AG04449 (cell line): Measurements from ENCODE around the gene CADM3.

Source experiments
- CTCF ChIA-PET: fragments of 350-600 bp; formaldehyde crosslinking; extraction: SDS; loops from one replicate; lab custom pipeline; 2021; ENCODE audit warnings: antibody characterized with exemption; lab: Yijun Ruan, JAX
- POLR2A ChIA-PET: fragments of 400-600, 350-600 bp; formaldehyde crosslinking; extraction: SDS; loops from one replicate; lab custom pipeline; 2020; ENCODE audit warnings: antibody characterized with exemption, inconsistent platforms; lab: Yijun Ruan, JAX
- DNase-seq: peaks from one replicate; pipeline ENCODE4 v3.0.0-alpha.2; 2010; ENCODE audit warnings: low read depth, low spot score
- H3K4me3 ChIP-seq: 2 replicates; pipeline ENCODE4 v1.5.1; 2011; ENCODE audit warnings: low read depth, mild to moderate bottlenecking, control low read depth, low read length
- TF ChIP-seq, protein P1 (sequence below): IDR thresholded peaks from one replicate; pipeline ENCODE4 v1.5.1; 2011; ENCODE audit warnings: mild to moderate bottlenecking, moderate library complexity, low read length, control low read depth, inconsistent platforms; ENCODE audit not compliant: insufficient read depth; ENCODE audit errors: missing control alignments

The CADM3 gene

DNA sequence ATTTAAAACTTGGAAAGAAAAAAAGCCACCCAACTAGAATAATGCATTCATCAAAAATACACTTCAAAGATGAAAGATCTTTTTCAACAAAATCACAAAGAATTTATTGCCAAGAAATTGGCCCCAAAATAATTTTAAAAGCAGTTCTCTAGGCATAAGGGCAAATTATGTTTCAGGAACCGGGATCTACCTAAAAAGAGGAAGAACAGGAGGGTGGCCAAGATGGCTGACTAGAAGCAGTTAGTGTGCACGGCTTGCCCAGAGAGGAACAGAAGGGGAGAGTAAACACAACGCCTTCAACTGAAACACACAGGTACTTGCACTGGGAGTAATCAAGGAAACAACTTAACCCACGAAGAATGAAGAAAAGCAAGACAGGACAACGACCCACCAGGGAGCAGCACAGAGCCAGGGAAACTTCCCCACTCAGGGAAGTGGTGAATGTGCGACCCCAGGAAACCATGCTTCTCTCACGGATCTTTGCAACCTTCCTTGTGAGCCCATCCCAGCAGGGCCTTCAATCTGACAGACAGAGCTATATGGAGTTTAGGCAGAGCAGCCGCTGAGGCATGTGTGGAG is 79.3 kb downstream of the CADM3 start:
- POLR2A ChIA-PET, result no interaction called here
- no peak overlapping the region for H3K4me3 ChIP-seq
- DNase-seq, result no peak
- TF ChIP-seq, protein P1, sequence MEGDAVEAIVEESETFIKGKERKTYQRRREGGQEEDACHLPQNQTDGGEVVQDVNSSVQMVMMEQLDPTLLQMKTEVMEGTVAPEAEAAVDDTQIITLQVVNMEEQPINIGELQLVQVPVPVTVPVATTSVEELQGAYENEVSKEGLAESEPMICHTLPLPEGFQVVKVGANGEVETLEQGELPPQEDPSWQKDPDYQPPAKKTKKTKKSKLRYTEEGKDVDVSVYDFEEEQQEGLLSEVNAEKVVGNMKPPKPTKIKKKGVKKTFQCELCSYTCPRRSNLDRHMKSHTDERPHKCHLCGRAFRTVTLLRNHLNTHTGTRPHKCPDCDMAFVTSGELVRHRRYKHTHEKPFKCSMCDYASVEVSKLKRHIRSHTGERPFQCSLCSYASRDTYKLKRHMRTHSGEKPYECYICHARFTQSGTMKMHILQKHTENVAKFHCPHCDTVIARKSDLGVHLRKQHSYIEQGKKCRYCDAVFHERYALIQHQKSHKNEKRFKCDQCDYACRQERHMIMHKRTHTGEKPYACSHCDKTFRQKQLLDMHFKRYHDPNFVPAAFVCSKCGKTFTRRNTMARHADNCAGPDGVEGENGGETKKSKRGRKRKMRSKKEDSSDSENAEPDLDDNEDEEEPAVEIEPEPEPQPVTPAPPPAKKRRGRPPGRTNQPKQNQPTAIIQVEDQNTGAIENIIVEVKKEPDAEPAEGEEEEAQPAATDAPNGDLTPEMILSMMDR, result no peak
- CTCF ChIA-PET, result interaction anchor here (0.9 to 1.5 kb wide), 2 partner anchors 36 to 525 kb away, joined by 3 read pairs; no protein-coding TSS in a partner anchor
